Endothelial cell of umbilical vein (primary cell): ENCODE measurements around the gene MTCL1. TPM values are rescaled to one million over a fixed set of nuclear protein-coding genes. Genes with fewer than 3 reads are reported as not detected.
A peak's percentile ranks its signal among the peaks of the same experiment; 100 is the strongest.

Source experiments
- BruUV-seq: library from RNA; stranded (reverse); fragments of 400-500 nt; replicated peaks from 2 replicates; lab custom pipeline; 2021; lab: Mats Ljungman, UMichigan
- CTCF ChIA-PET: fragments of 300-600, 350-600 bp; sonication (Branson Sonifier 250); formaldehyde crosslinking; loops from one replicate; lab custom pipeline; 2021; ENCODE audit warnings: antibody characterized with exemption, inconsistent platforms; lab: Charles Lee
- POLR2A ChIA-PET: fragments of 300-600, 350-600 bp; sonication (Branson Sonifier 250); formaldehyde crosslinking; loops from one replicate; lab custom pipeline; 2021; ENCODE audit warnings: antibody characterized with exemption, inconsistent platforms; lab: Charles Lee
- DNase-seq: peaks from one replicate; pipeline ENCODE4 v3.0.0-alpha.2; 2011; ENCODE audit warnings: low read depth, low spot score
- FAIRE-seq: peaks from 2 replicates; lab custom pipeline; 2011; peaks lifted over from hg19 to GRCh38; lab: Jason Lieb, UNC
- H2AFZ ChIP-seq: 2 replicates; pipeline ENCODE4 v1.6.0; 2012; ENCODE audit warnings: low read depth, low read length, control low read depth, inconsistent platforms
- H3K27ac ChIP-seq: 2 replicates; pipeline ENCODE4 v1.5.1; 2011; ENCODE audit warnings: low read depth, mild to moderate bottlenecking, control low read depth, low read length, moderate library complexity; ENCODE audit not compliant: insufficient read depth
- H3K27me3 ChIP-seq, 2 experiments: 2 replicates each; pipeline versions ENCODE4 v1.6.0 to v1.6.1; 2011; ENCODE audit warnings: low read length in 2 of 2, mixed read lengths in 1 of 2; ENCODE audit not compliant: control insufficient read depth in 2 of 2, insufficient read depth in 2 of 2
- H3K36me3 ChIP-seq, 2 experiments: 2 replicates in 1 of 2; 3 replicates in 1 of 2; pipeline ENCODE4 v1.5.1; 2011; ENCODE audit warnings: low read length in 2 of 2, mild to moderate bottlenecking in 1 of 2, moderate library complexity in 1 of 2; ENCODE audit not compliant: control insufficient read depth in 2 of 2, insufficient read depth in 2 of 2; ENCODE audit errors: extremely low read depth in 1 of 2
- H3K4me1 ChIP-seq: 3 replicates; pipeline ENCODE4 v1.5.1; 2011; ENCODE audit warnings: mild to moderate bottlenecking, low read length; ENCODE audit not compliant: control insufficient read depth, insufficient read depth; ENCODE audit errors: extremely low read depth
- H3K4me2 ChIP-seq: 2 replicates; pipeline ENCODE4 v1.6.1; 2011; ENCODE audit warnings: low read length, control low read depth, mixed read lengths; ENCODE audit not compliant: insufficient read depth
- H3K4me3 ChIP-seq, 3 experiments: fragments of 200-600 bp in 1 of 3; sonication (generic), shearing (Covaris generic) in 1 of 3; replicated peaks in 1 of 3; 2 replicates each; pipeline ENCODE4 v1.5.1; 2011 to 2016; ENCODE audit warnings: control low read depth in 3 of 3, low read length in 3 of 3, mild to moderate bottlenecking in 2 of 3, inconsistent platforms in 1 of 3, low read depth in 1 of 3, moderate library complexity in 1 of 3; ENCODE audit not compliant: insufficient read depth in 1 of 3
- H3K79me2 ChIP-seq: 2 replicates; pipeline ENCODE4 v1.6.0; 2012; ENCODE audit warnings: low read length, inconsistent platforms; ENCODE audit not compliant: control insufficient read depth, insufficient read depth
- H3K9ac ChIP-seq: replicated peaks from 2 replicates; pipeline ENCODE3; 2011; ENCODE audit warnings: low read length, control low read depth; ENCODE audit not compliant: insufficient read depth; ENCODE audit errors: extremely low read depth
- H3K9me1 ChIP-seq: replicated peaks from 3 replicates; pipeline ENCODE4 v1.6.0; 2011; ENCODE audit warnings: mild to moderate bottlenecking, low read length; ENCODE audit not compliant: control insufficient read depth, insufficient read depth; ENCODE audit errors: extremely low read depth
- H3K9me3 ChIP-seq: replicated peaks from 2 replicates; pipeline ENCODE4 v1.5.1; 2012; ENCODE audit warnings: low read length, inconsistent platforms; ENCODE audit not compliant: control insufficient read depth, insufficient read depth
- H4K20me1 ChIP-seq: replicated peaks from 2 replicates; pipeline ENCODE3; 2011; ENCODE audit warnings: mild to moderate bottlenecking, low read length; ENCODE audit not compliant: control insufficient read depth, insufficient read depth; ENCODE audit errors: extremely low read depth
- CTCF ChIP-seq, 2 donors: IDR thresholded peaks; 1 replicate in 1 of 2; 2 replicates in 1 of 2; pipeline ENCODE4 v1.5.1; 2011; ENCODE audit warnings: low read length in 2 of 2, mild to moderate bottlenecking in 2 of 2, moderate library complexity in 2 of 2, control low read depth in 1 of 2, inconsistent platforms in 1 of 2, low read depth in 1 of 2; ENCODE audit not compliant: insufficient read depth in 1 of 2; ENCODE audit errors: extremely low read depth in 1 of 2
- EZH2 ChIP-seq: IDR thresholded peaks from 2 replicates; pipeline ENCODE4 v1.6.1; 2012; ENCODE audit warnings: borderline replicate concordance, low read depth, mild to moderate bottlenecking, moderate library complexity, low read length, inconsistent platforms; ENCODE audit not compliant: severe bottlenecking
- FOS ChIP-seq: IDR thresholded peaks from 2 replicates; pipeline ENCODE4 v1.6.1; 2011; ENCODE audit warnings: mild to moderate bottlenecking, low read length, moderate library complexity, borderline replicate concordance; ENCODE audit not compliant: insufficient read depth
- GATA2 ChIP-seq: IDR thresholded peaks from 2 replicates; pipeline ENCODE4 v1.7.0; 2011; ENCODE audit warnings: low read depth, mild to moderate bottlenecking, moderate library complexity, mixed read lengths, low read length; ENCODE audit not compliant: insufficient read length, insufficient read depth
- JUN ChIP-seq: IDR thresholded peaks from 2 replicates; pipeline ENCODE4 v1.6.1; 2011; ENCODE audit warnings: borderline replicate concordance, low read depth; ENCODE audit not compliant: insufficient read length, insufficient read depth
- MAX ChIP-seq: IDR thresholded peaks from 2 replicates; pipeline ENCODE4 v1.6.1; 2011; ENCODE audit not compliant: insufficient read depth, insufficient read length
- MYC ChIP-seq: IDR thresholded peaks from one replicate; pipeline ENCODE4 v1.6.1; 2011; ENCODE audit warnings: mild to moderate bottlenecking, low read depth, low read length
- POLR2A ChIP-seq: IDR thresholded peaks from 2 replicates; pipeline ENCODE4 v1.6.1; 2012; ENCODE audit warnings: low read depth, mild to moderate bottlenecking, control low read depth, low read length
- POLR2AphosphoS5 ChIP-seq: IDR thresholded peaks from 2 replicates; pipeline ENCODE4 v1.6.1; 2012; ENCODE audit warnings: low read depth, mild to moderate bottlenecking, control low read depth, low read length, moderate library complexity; ENCODE audit not compliant: insufficient read depth
- dilution Hi-C: fragments of 300-500 bp; cut with MboI; formaldehyde crosslinking; loops from one replicate; pipeline ENCODE4 v1.15.0; 2019; ENCODE audit warnings: low sequenced_read_pairs; ENCODE audit not compliant: extremely low pct_ligation_motif_present
- intact Hi-C: fragments of 100-400 bp; cut with micrococcal nuclease; formaldehyde crosslinking; loops from one replicate; pipeline ENCODE4 v1.10.0; 2022
- polyA plus RNA-seq, 4 experiments: library from polyadenylated mRNA; depleted of rRNA in 3 of 4; stranded (reverse) in 3 of 4; unstranded in 1 of 4; fragments of >200 nt; gene quantifications; 2 replicates each; pipeline versions ENCODE4 v1.2.1 to v1.2.3, GENCODE V29; 2011 to 2012; ENCODE audit warnings: missing spikeins in 1 of 4
- total RNA-seq: library from RNA; stranded (reverse); gene quantifications from 2 replicates; pipeline ENCODE4 v1.2.3, GENCODE V29; 2021

The MTCL1 gene
- total and polyA plus RNA-seq, 2 donors (not counting 3 experiments of a cell fraction or from before 2014, with no cell fraction given), result 11.9 to 75.7 TPM

- no peaks in the 10 kb centered on the region for H3K9me1 ChIP-seq
- POLR2A ChIA-PET, result no interaction called here
- peak overlapping the region; percentile 59 for H3K9ac ChIP-seq
- DNase-seq (no peak), FAIRE-seq (no peak)
- no peaks in the 10 kb centered on the region for H4K20me1 ChIP-seq
- BruUV-seq, result TSS peak; percentile 55
- peaks cover 2% of the 10 kb centered on the region in 2 experiments for H3K36me3 ChIP-seq
- H3K79me2 ChIP-seq, result peaks cover 6% of the 10 kb centered on the region
- peak overlapping the region; percentile 94 for H3K27ac ChIP-seq
- H3K9me3 ChIP-seq, result no peaks in the 10 kb centered on the region
- no peak overlapping the region for H3K4me3 ChIP-seq
- H2AFZ ChIP-seq, result no peak overlapping the region
- CTCF ChIA-PET, result interaction anchor here (1.0 to 3.4 kb wide), 3 partner anchors 94 to 187 kb away, joined by 3 to 20 read pairs (median 8); no protein-coding TSS in a partner anchor
- no peaks in the 10 kb centered on the region for H3K27me3 ChIP-seq
- TF ChIP-seq FOS, result no peak
- TF ChIP-seq JUN, result no peak
- no peak for TF ChIP-seq POLR2A
- TF ChIP-seq POLR2AphosphoS5, result no peak
- no peak for TF ChIP-seq MAX
- no peak for TF ChIP-seq GATA2
- no peak for TF ChIP-seq MYC
- no peak for TF ChIP-seq EZH2
- no peak for TF ChIP-seq CTCF (IDR thresholded peaks at IDR 0.05; ENCODE audit: extremely low read depth in 1 of 2, insufficient read depth in 1 of 2, low read depth in 1 of 2, low read length in 2 of 2)
- dilution Hi-C loops (no loop called here), intact Hi-C loops (loop anchor here (2.0 kb wide), 1 partner anchor 89 kb away; no protein-coding TSS in a partner anchor)
- peaks cover 37% of the 10 kb centered on the region for H3K4me1 ChIP-seq
- H3K4me2 ChIP-seq, result no peak overlapping the region
These were observed 96.0 kb downstream of the MTCL1 start for GRCh38 chr18:8801263-8801901.
